ENCODE measurements around the gene ELK4.

The ELK4 gene, protein sequence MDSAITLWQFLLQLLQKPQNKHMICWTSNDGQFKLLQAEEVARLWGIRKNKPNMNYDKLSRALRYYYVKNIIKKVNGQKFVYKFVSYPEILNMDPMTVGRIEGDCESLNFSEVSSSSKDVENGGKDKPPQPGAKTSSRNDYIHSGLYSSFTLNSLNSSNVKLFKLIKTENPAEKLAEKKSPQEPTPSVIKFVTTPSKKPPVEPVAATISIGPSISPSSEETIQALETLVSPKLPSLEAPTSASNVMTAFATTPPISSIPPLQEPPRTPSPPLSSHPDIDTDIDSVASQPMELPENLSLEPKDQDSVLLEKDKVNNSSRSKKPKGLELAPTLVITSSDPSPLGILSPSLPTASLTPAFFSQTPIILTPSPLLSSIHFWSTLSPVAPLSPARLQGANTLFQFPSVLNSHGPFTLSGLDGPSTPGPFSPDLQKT

GRCh38 chr1:205631768-205632668, at the start of gene ELK4:
ELK4 (minus strand) TSS chr1:205632011; CDS start chr1:205623882, 8,129 bp downstream.
- peak; percentile 93 for DNase-seq

DNA sequence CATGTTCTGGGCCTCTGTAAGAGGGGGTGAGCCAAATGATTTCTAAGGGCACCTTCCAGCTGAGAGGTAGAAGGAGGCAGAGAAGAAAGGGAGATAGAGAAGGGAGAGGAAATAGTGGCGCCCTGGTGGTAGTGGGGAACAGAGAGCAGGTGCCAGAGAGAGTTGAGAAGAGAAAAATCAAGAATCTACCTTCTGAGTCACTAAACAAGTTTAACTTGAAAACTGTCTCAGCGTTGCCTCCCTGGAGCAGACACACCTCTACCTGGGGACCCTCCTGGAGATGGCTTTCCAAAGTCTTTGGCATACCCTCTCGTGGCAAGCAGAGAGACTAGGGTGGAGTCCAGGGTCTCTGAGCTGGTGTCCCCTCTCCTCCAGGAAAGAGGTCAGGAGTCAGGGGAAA, 49.6 kb upstream of the ELK4 start:
- no peak for DNase-seq

GRCh38 chr1:205680073-205680851, 48.5 kb upstream of the ELK4 start, which contains the start of gene SLC45A3:
SLC45A3 (minus strand) TSS chr1:205680509; CDS start chr1:205664656, 15,853 bp downstream.
- DNase-seq, result no peak

DNA sequence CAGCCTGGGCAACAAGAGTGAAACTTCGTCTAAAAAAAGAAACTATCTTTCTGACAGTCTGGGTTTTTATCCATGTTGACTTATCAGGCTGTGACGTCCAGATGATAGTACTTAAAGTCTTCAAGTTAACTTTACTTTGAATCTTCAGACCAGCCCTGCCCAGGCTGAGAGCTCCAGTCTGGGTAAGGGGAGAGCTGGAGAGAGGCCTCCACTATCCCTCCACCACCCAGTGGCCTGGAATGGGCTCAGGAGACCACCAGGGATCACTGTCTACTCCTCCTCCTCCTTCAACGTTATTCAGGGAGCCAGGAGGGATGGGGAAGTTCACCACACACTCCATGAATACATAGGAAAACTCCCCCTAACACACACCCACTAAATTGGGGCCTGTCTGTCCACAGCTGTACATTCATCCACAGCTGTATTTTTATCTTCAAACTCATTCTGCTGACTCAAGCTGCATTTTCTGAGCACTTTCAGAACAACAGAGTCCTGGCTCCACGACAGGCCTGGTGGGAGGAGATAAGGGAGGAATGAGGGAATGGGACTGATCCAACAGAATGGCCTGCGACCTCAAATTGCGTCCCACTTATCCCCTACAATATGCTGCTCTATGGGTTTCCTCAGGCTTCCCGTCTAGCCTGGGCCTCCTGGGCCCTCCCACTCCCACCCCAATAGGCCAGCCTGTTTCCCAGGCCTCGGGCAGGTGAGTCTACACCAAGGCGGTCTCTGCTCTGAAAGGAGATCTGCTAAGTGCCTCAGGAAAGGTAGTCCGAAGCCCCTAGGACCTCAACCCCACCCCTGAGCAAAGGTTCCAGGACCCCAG, 46.7 kb upstream of the ELK4 start:
- no peak for DNase-seq

- DNase-seq, result no peak
Observed at GRCh38 chr1:205677167-205677566, 45.4 kb upstream of the ELK4 start.

- no peak for DNase-seq
Observed at GRCh38 chr1:205676597-205676996, 44.8 kb upstream of the ELK4 start.

GRCh38 chr1:205676002-205676401, 44.2 kb upstream of the ELK4 start:
- no peak for DNase-seq

- DNase-seq, result no peak
Observed at GRCh38 chr1:205675247-205675646, 43.4 kb upstream of the ELK4 start.

DNA sequence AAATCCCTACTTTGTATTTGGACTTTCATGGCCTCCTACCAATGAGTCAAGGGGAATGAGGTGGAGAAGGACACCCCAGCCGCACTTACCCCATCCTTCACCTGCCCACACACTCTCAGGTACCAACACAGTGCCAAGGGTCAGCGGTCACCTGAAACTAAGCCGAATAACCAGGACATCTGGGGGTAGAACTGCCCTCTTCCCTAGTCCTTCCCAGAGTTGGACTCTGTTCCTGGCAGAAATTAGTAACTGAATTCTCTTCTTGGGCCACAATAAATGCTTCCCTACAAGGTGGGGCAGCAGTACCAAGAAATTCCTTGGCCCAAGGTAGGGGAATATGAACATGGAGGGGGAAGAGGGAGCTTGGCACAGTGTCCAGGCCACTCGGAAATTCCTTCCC, 41.2 kb upstream of the ELK4 start:
- no peak for DNase-seq

DNA sequence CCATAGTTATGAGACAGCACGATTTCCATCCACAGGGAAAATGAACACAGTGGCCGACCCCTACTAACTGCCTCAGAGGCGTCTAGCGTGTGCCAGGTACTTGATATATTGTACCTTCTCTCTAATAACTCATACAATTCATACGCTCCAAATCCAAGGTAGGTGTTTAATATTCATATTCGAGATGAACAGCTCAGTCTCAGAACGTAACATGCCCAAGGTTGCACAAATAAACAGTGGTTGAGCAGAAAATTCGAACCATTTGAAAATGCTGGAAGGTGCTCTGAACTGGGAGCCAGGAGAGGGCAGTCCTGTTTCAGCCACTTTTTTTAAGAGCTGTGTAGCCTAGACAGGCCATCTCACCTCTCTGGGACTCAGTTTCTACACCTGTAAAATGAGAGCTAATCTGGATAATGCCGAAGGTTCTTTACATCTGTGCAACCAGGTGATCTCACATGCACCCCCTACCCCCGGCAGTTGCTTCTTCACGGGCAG, 40.6 kb upstream of the ELK4 start:
- DNase-seq, result no peak

- DNase-seq, result no peak
Observed at GRCh38 chr1:205670611-205671430, 39.0 kb upstream of the ELK4 start.

- no peak for DNase-seq
Observed at GRCh38 chr1:205670150-205670446, 38.3 kb upstream of the ELK4 start.

- no peak for DNase-seq
Observed at GRCh38 chr1:205669341-205670149, 37.7 kb upstream of the ELK4 start.

DNA sequence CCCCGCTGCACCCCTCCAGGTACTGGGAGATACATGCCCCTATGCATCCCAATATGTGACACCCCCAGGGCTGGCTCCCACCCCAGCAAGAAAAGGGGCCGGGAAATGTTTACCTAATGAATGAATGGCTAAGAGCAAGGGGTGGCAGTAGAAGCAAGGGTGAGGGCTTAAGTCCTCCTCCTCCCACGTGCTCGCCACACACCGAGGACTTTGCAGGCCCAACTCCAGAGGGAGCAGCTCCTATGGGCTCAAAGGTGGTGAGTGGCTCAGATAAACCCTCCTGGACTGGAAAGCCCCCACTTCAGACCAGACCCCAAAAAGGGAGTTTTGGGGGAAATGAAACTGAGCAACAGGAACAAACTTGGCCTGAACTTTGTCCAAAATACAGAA, 37.1 kb upstream of the ELK4 start:
- DNase-seq, result no peak

DNA sequence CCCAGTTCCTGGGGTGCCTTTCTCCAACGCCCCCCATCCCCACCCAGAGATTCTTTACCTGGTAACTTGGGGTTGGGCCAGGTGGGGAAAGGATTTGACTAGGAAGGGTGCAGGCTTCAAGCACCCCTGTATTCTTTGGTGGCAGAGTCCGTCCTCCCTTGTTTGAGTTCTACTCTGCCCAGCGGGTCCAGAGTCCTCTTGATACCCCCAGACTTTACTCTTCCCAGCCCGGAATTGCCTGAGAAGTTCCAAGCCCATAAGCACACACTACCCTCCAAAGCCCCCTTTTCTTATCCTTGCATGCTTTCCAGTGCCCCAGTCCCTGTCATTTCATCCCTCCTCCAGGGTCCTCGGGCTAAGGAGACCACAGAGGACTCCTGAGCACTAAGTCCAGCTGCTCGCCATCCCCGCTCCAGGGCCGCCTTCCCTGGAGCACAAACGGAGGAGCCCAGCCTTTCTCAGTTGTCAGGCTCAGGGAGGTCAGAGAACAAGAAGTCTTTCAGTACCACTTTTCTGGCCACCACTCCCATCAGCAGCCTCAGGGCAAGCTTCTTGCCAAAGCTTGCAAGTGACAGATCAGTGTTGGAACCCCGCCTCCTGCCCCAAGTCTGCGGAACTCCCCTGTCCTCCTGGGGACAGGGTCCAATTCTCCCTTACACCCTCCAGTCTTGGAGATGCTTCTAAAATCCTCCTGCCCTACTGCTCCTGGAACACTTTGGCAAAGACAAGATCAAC, 36.3 kb upstream of the ELK4 start:
- no peak for DNase-seq

DNA sequence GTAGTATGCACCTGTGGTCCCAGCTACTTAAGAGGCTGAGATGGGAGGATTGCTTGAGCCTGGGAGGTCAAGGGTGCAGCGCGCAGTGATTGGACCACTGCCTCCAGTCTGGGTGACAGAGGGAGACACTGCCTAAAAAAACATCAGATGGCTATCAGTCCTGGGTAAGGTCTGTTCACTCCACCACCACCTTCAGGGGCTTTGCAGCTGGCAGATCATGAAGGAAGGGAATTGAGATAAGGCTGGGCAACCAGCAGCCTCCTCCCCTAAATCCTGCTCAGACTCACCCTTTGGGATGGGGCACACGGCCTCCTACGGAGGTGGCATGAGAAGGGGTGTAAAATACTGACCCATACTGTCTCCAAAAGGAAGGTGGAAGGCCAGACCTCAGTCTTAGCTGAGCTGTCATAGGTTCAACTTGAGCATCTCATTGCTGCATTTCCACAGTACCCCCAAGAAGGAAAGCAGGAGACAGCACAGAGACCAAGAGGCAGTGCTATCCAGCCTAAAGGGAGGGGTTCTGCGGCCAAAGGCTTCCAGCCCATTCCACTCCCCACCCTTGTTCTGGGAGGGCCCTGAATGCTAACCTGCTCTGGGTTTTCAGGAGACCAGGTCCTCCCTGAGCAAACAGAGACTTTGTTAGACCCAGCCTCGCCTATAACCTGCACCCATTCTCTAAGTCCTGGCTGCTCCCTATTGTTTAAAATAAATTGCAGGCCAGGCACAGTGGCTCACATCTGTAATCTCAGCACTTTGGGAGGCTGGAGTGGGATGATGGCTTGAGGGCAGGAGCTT, 34.8 kb upstream of the ELK4 start:
- no peak for DNase-seq

GRCh38 chr1:205665201-205666045, 33.6 kb upstream of the ELK4 start:
- DNase-seq, result no peak
